ENCODE measurements around the gene OGFOD2. TPM values are rescaled to one million over a fixed set of nuclear protein-coding genes. Genes with fewer than 3 reads are reported as not detected.

OGFOD2 gene
- total RNA-seq, 1 donor from 2014 or later: 22.8 TPM

GRCh38 chr12:122981036-122981471 lies 6.0 kb downstream of the OGFOD2 start:
- CTCF ChIA-PET: no interaction called here
- no peaks in the 10 kb centered on the region for H3K9me3 Mint-ChIP-seq
- peak overlapping the region; percentile 88 for H3K4me3 Mint-ChIP-seq
- H3K4me1 Mint-ChIP-seq: peaks cover 49% of the 10 kb centered on the region
- POLR2A ChIA-PET: interaction anchor here (0.8 to 2.0 kb wide), 3 partner anchors 32 to 252 kb away, joined by 3 to 9 read pairs (median 3); partner anchors contain the start of genes MPHOSPH9 and MTRFR
- DNase-seq: no peak
- H3K27ac Mint-ChIP-seq: peak overlapping the region; percentile 81
- intact Hi-C loops (cut with micrococcal nuclease): loop anchor here (5.0 kb wide), 1 partner anchor 171 kb away; the partner anchor contains the start of gene PITPNM2
- no peaks in the 10 kb centered on the region for H3K27me3 Mint-ChIP-seq
- H3K36me3 Mint-ChIP-seq (ENCODE audit: low read depth): peaks cover 24% of the 10 kb centered on the region
- ATAC-seq (ENCODE audit: low read depth): peak; percentile 26
- no peak for TF ChIP-seq CTCF (IDR thresholded peaks at IDR 0.05)

GRCh38 chr12:122981587-122982476 lies 6.8 kb downstream of the OGFOD2 start:
- peak overlapping the region; percentile 88 for H3K4me3 Mint-ChIP-seq
- peak overlapping the region; percentile 81 for H3K27ac Mint-ChIP-seq
- intact Hi-C loops (cut with micrococcal nuclease): loop anchor here (5.0 kb wide), 1 partner anchor 170 kb away; the partner anchor contains the start of gene PITPNM2
- H3K4me1 Mint-ChIP-seq: peaks cover 43% of the 10 kb centered on the region
- CTCF ChIA-PET: interaction anchor here (0.9 to 1.5 kb wide), 2 partner anchors 61 to 256 kb away, joined by 3 to 5 read pairs; no protein-coding TSS in a partner anchor
- H3K9me3 Mint-ChIP-seq: no peaks in the 10 kb centered on the region
- TF ChIP-seq CTCF (IDR thresholded peaks at IDR 0.05): no peak
- peaks cover 26% of the 10 kb centered on the region for H3K36me3 Mint-ChIP-seq (ENCODE audit: low read depth)
- POLR2A ChIA-PET: interaction anchor here (0.8 to 2.0 kb wide), 6 partner anchors 31 to 256 kb away, joined by 3 to 9 read pairs (median 3); partner anchors contain the start of genes MPHOSPH9 and MTRFR
- no peaks in the 10 kb centered on the region for H3K27me3 Mint-ChIP-seq
- DNase-seq (no peak), ATAC-seq (ENCODE audit: low read depth) (no peak)

- Mint-ChIP-seq H3K9me3 (no peaks in the 10 kb centered on the region), H3K4me3 (peak overlapping the region; percentile 88), H3K27ac (no peak overlapping the region), H3K27me3 (no peaks in the 10 kb centered on the region), H3K36me3 (ENCODE audit: low read depth) (peaks cover 26% of the 10 kb centered on the region), H3K4me1 (peaks cover 43% of the 10 kb centered on the region)
- no peak for DNase-seq
- POLR2A ChIA-PET: interaction anchor here (1.0 to 2.0 kb wide), 3 partner anchors 14 to 256 kb away, joined by 3 to 9 read pairs (median 3); partner anchors contain the start of genes MPHOSPH9 and MTRFR
- intact Hi-C loops (cut with micrococcal nuclease): loop anchor here (5.0 kb wide), 1 partner anchor 170 kb away; the partner anchor contains the start of gene PITPNM2
- no peak for TF ChIP-seq CTCF (IDR thresholded peaks at IDR 0.05)
- CTCF ChIA-PET: interaction anchor here (0.9 to 1.5 kb wide), 2 partner anchors 61 to 256 kb away, joined by 3 to 5 read pairs; no protein-coding TSS in a partner anchor
- no peak for ATAC-seq (ENCODE audit: low read depth)
Measured at GRCh38 chr12:122982477-122982815, 7.4 kb downstream of the OGFOD2 start.

GRCh38 chr12:122982963-122983788 lies 8.1 kb downstream of the OGFOD2 start:
- no peak for TF ChIP-seq CTCF (IDR thresholded peaks at IDR 0.05)
- ATAC-seq (ENCODE audit: low read depth): no peak
- Mint-ChIP-seq H3K27ac (no peak overlapping the region), H3K27me3 (no peaks in the 10 kb centered on the region), H3K36me3 (ENCODE audit: low read depth) (peaks cover 29% of the 10 kb centered on the region), H3K4me3 (peak overlapping the region; percentile 3), H3K4me1 (peaks cover 41% of the 10 kb centered on the region), H3K9me3 (no peaks in the 10 kb centered on the region)
- ChIA-PET CTCF (interaction anchor here (0.9 to 1.5 kb wide), 2 partner anchors 60 to 255 kb away, joined by 3 to 5 read pairs; no protein-coding TSS in a partner anchor), POLR2A (interaction anchor here (0.6 to 2.0 kb wide), 3 partner anchors 15 to 250 kb away, joined by 3 to 9 read pairs (median 3); partner anchors contain the start of genes ABCB9, MPHOSPH9 and MTRFR)
- no peak for DNase-seq
- intact Hi-C loops (cut with micrococcal nuclease): loop anchor here (5.0 kb wide), 1 partner anchor 169 kb away; the partner anchor contains the start of gene PITPNM2

Measured in activated B cell treated with CpG ODN at 0.5 μM for 24 hours (primary cell).